ENCODE data around the gene TSPAN14.
"Not testable (repeated sequence)": the region's sequence is repeated elsewhere in the genome, so short reads cannot be mapped to it uniquely, and the experiment has no call there.

The TSPAN14 gene

GRCh38 chr10:80474941-80475340 is 20.8 kb downstream of the TSPAN14 start:
- peaks cover 18% of the 10 kb centered on the region; the same call in 1 of the 2 replicates for H3K4me1 ChIP-seq (ENCODE audit: insufficient read depth, low read length)
- peaks cover 14% of the 10 kb centered on the region; the same call in 1 of the 2 replicates for H3K36me3 ChIP-seq (ENCODE audit: insufficient read depth, low read depth, low read length)
- no peak overlapping the region for H3K4me3 ChIP-seq (ENCODE audit: low read length)
- H3K9me3 ChIP-seq (ENCODE audit: insufficient read depth, low read depth, low read length), result no peaks in the 10 kb centered on the region
- no peaks in the 10 kb centered on the region for H3K27me3 ChIP-seq (ENCODE audit: insufficient read depth, low read length)
- no peak overlapping the region for H3K9ac ChIP-seq (ENCODE audit: low read depth, low read length)
- H3K27ac ChIP-seq (ENCODE audit: low read length), result no peak overlapping the region

GRCh38 chr10:80475641-80476040 is 21.5 kb downstream of the TSPAN14 start:
- peaks cover 18% of the 10 kb centered on the region; the same call in 1 of the 2 replicates for H3K4me1 ChIP-seq (ENCODE audit: insufficient read depth, low read length)
- not testable (repeated sequence) for H3K27me3 ChIP-seq (ENCODE audit: insufficient read depth, low read length); H3K27ac ChIP-seq (ENCODE audit: low read length); H3K9me3 ChIP-seq (ENCODE audit: insufficient read depth, low read depth, low read length); H3K4me3 ChIP-seq (ENCODE audit: low read length); H3K9ac ChIP-seq (ENCODE audit: low read depth, low read length); H3K36me3 ChIP-seq (ENCODE audit: insufficient read depth, low read depth, low read length)

DNA sequence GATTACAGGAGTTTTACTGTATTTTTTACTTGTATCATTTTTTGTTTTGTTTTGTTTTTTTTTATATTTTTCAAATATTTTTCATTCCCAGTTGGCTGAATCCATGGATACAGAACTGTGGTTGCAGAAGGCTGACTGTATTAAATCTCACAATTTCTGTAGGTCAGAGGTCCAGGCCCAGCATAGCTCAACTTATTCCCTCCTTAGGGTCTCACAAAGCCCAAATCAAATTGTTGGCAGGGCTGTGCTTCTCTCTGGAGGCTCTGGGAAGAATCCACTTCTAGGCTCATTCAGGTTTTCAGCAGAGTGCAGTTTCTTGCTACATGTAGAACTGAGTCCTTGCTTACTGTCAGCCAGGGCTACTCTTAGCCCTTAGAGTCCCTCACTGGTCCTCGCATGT is 22.6 kb downstream of the TSPAN14 start:
- peaks cover 18% of the 10 kb centered on the region; the same call in 1 of the 2 replicates for H3K4me1 ChIP-seq (ENCODE audit: insufficient read depth, low read length)

GRCh38 chr10:80477813-80478212 is 23.7 kb downstream of the TSPAN14 start:
- H3K9ac ChIP-seq (ENCODE audit: low read depth, low read length), result peak overlapping the region; percentile 5; the same call in 1 of the 2 replicates
- no peaks in the 10 kb centered on the region for H3K27me3 ChIP-seq (ENCODE audit: insufficient read depth, low read length)
- peaks cover 18% of the 10 kb centered on the region; the same call in 1 of the 2 replicates for H3K4me1 ChIP-seq (ENCODE audit: insufficient read depth, low read length)
- peaks cover 4% of the 10 kb centered on the region; the same call in 1 of the 2 replicates for H3K36me3 ChIP-seq (ENCODE audit: insufficient read depth, low read depth, low read length)
- no peak overlapping the region for H3K27ac ChIP-seq (ENCODE audit: low read length)
- no peaks in the 10 kb centered on the region for H3K9me3 ChIP-seq (ENCODE audit: insufficient read depth, low read depth, low read length)
- H3K4me3 ChIP-seq (ENCODE audit: low read length), result no peak overlapping the region

More for the DNA sequence above, 22.6 kb downstream of the TSPAN14 start:
- Histone ChIP-seq H3K36me3 (ENCODE audit: insufficient read depth, low read depth, low read length) (peaks cover 4% of the 10 kb centered on the region; the same call in 1 of the 2 replicates), H3K27ac (ENCODE audit: low read length) (no peak overlapping the region), H3K9ac (ENCODE audit: low read depth, low read length) (no peak overlapping the region), H3K9me3 (ENCODE audit: insufficient read depth, low read depth, low read length) (no peaks in the 10 kb centered on the region), H3K4me3 (ENCODE audit: low read length) (no peak overlapping the region), H3K27me3 (ENCODE audit: insufficient read depth, low read length) (no peaks in the 10 kb centered on the region)

GRCh38 chr10:80480373-80480772 is 26.3 kb downstream of the TSPAN14 start:
- H3K27ac ChIP-seq (ENCODE audit: low read length); H3K36me3 ChIP-seq (ENCODE audit: insufficient read depth, low read depth, low read length); H3K9me3 ChIP-seq (ENCODE audit: insufficient read depth, low read depth, low read length); H3K4me1 ChIP-seq (ENCODE audit: insufficient read depth, low read length); H3K4me3 ChIP-seq (ENCODE audit: low read length); H3K9ac ChIP-seq (ENCODE audit: low read depth, low read length); H3K27me3 ChIP-seq (ENCODE audit: insufficient read depth, low read length): not testable (repeated sequence)

GRCh38 chr10:80480852-80481251 is 26.7 kb downstream of the TSPAN14 start:
- Histone ChIP-seq H3K27ac (ENCODE audit: low read length) (no peak overlapping the region), H3K27me3 (ENCODE audit: insufficient read depth, low read length) (no peaks in the 10 kb centered on the region), H3K9me3 (ENCODE audit: insufficient read depth, low read depth, low read length) (no peaks in the 10 kb centered on the region), H3K36me3 (ENCODE audit: insufficient read depth, low read depth, low read length) (peaks cover 4% of the 10 kb centered on the region; the same call in 1 of the 2 replicates), H3K9ac (ENCODE audit: low read depth, low read length) (no peak overlapping the region), H3K4me3 (ENCODE audit: low read length) (no peak overlapping the region), H3K4me1 (ENCODE audit: insufficient read depth, low read length) (peaks cover 6% of the 10 kb centered on the region; the same call in 1 of the 2 replicates)

GRCh38 chr10:80484243-80484642 is 30.1 kb downstream of the TSPAN14 start:
- no peak overlapping the region for H3K27ac ChIP-seq (ENCODE audit: low read length)
- H3K27me3 ChIP-seq (ENCODE audit: insufficient read depth, low read length), result no peaks in the 10 kb centered on the region
- no peak overlapping the region for H3K9ac ChIP-seq (ENCODE audit: low read depth, low read length)
- peaks cover 8% of the 10 kb centered on the region; the same call in 1 of the 2 replicates for H3K4me1 ChIP-seq (ENCODE audit: insufficient read depth, low read length)
- peaks cover 2% of the 10 kb centered on the region; the same call in 1 of the 2 replicates for H3K36me3 ChIP-seq (ENCODE audit: insufficient read depth, low read depth, low read length)
- H3K4me3 ChIP-seq (ENCODE audit: low read length), result no peak overlapping the region
- no peaks in the 10 kb centered on the region for H3K9me3 ChIP-seq (ENCODE audit: insufficient read depth, low read depth, low read length)

DNA sequence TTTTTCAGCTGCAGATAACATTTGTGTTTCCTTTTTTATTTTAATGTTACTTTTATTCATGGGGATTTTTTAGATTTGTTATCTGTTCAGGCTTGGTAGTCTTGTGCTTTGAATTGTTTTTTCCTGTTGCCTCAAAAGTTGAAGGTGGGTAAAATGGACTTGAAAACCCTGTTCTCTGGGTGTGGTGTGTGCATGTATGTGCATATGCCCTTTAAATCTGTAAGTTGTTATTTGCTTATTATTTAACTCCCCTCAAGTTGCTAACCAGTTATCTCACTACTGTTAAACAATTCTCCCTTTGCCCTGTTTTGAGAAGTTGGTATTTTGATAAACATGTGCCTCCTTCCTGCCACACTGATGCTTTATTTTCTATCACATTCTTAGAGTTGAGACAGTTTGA is 30.6 kb downstream of the TSPAN14 start:
- H3K9ac ChIP-seq (ENCODE audit: low read depth, low read length), result no peak overlapping the region
- H3K27ac ChIP-seq (ENCODE audit: low read length), result no peak overlapping the region
- no peaks in the 10 kb centered on the region for H3K9me3 ChIP-seq (ENCODE audit: insufficient read depth, low read depth, low read length)
- peaks cover 8% of the 10 kb centered on the region; the same call in 1 of the 2 replicates for H3K4me1 ChIP-seq (ENCODE audit: insufficient read depth, low read length)
- no peaks in the 10 kb centered on the region for H3K27me3 ChIP-seq (ENCODE audit: insufficient read depth, low read length)
- H3K36me3 ChIP-seq (ENCODE audit: insufficient read depth, low read depth, low read length), result peaks cover 6% of the 10 kb centered on the region; the same call in 1 of the 2 replicates
- no peak overlapping the region for H3K4me3 ChIP-seq (ENCODE audit: low read length)

DNA sequence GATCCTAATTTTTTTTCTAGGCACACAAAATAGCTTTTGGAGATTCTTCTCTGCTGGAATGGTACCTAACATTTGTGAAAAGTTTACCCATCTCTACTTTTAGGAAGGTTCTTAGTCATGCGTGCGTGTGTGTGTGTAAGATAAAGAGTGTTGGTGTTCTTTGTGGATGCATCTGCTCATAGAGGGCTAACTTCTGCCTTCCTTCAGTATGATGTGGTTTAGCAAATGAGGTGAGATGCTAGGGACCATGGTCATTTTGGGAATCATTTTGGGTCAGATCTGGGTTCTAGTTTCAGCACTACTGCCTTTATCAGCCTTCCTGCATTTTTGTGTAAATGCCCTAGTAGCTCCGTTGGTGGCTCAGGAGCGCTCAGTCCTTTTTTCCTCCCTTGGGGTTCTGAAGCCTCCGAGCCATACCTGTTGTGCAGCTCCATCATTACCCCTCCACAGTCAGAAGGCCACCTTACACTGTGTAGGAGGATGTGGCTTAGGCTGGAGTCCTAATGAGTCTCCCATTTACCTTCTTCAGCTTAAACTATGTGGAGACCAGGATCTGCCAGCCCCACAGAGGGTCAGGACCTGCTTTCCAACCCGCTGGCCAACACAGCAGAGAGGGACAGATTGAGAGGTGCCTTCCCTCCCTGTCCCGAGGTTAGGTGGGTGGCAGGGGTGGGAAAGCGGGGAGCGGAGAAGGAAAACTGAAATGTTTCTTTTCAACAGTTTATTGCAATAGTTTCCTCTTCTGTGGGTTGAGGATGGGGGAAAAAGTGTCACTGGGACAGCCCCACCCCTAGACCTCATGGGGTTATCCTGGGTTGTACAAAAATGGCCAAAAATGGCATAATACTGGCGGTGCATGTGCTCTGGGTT is 31.2 kb downstream of the TSPAN14 start:
- Histone ChIP-seq H3K9me3 (ENCODE audit: insufficient read depth, low read depth, low read length) (no peaks in the 10 kb centered on the region), H3K27me3 (ENCODE audit: insufficient read depth, low read length) (no peaks in the 10 kb centered on the region), H3K27ac (ENCODE audit: low read length) (no peak overlapping the region), H3K9ac (ENCODE audit: low read depth, low read length) (no peak overlapping the region), H3K36me3 (ENCODE audit: insufficient read depth, low read depth, low read length) (peaks cover 12% of the 10 kb centered on the region), H3K4me3 (ENCODE audit: low read length) (no peak overlapping the region), H3K4me1 (ENCODE audit: insufficient read depth, low read length) (peaks cover 8% of the 10 kb centered on the region; the same call in 1 of the 2 replicates)

GRCh38 chr10:80485946-80486764 is 32.0 kb downstream of the TSPAN14 start:
- Histone ChIP-seq H3K27me3 (ENCODE audit: insufficient read depth, low read length) (no peaks in the 10 kb centered on the region), H3K9ac (ENCODE audit: low read depth, low read length) (no peak overlapping the region), H3K9me3 (ENCODE audit: insufficient read depth, low read depth, low read length) (no peaks in the 10 kb centered on the region), H3K4me1 (ENCODE audit: insufficient read depth, low read length) (peaks cover 8% of the 10 kb centered on the region; the same call in 1 of the 2 replicates), H3K36me3 (ENCODE audit: insufficient read depth, low read depth, low read length) (peaks cover 20% of the 10 kb centered on the region), H3K27ac (ENCODE audit: low read length) (no peak overlapping the region), H3K4me3 (ENCODE audit: low read length) (no peak overlapping the region)

DNA sequence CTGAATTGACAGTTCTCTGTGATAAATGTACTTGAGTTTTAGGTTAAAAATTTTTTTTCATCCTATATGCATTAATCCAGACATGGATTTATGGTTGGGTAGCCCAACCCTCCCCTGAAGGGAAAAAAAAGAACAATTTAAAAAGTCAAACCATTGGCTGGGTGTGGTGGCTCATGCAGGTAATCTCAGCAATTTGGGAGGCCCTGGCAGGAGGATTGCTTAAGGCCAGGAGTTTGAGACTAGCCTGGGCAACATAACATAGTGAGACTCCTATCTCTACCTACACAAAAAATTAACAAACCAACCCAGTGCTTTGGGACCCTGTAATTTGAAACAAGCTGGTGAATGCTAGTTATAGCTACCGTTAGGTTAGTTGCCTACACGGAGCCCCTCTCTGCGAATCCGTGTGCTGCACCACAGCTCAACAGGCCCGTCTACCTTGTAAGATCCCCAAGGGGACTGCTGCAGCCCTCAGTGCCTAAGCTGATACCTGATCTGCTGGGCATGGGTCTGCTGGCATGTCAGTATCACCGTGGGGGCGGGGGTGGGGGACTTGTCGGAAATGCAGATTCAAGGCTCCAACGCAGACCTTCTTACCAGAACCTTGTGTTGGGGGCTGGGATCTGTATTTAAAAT is 32.8 kb downstream of the TSPAN14 start:
- Histone ChIP-seq H3K27me3 (ENCODE audit: insufficient read depth, low read length) (no peaks in the 10 kb centered on the region), H3K9ac (ENCODE audit: low read depth, low read length) (no peak overlapping the region), H3K4me3 (ENCODE audit: low read length) (no peak overlapping the region), H3K9me3 (ENCODE audit: insufficient read depth, low read depth, low read length) (no peaks in the 10 kb centered on the region), H3K36me3 (ENCODE audit: insufficient read depth, low read depth, low read length) (peaks cover 27% of the 10 kb centered on the region), H3K4me1 (ENCODE audit: insufficient read depth, low read length) (peaks cover 8% of the 10 kb centered on the region; the same call in 1 of the 2 replicates), H3K27ac (ENCODE audit: low read length) (no peak overlapping the region)
